Gastrocnemius medialis (tissue), 4 donors: Measurements from ENCODE around the gene WDR45.

Source experiments
- CTCF ChIP-seq, 5 experiments: fragments of 450-650 bp in 3 of 5; fragments of 200-600 bp in 2 of 5; sonication (generic) in 2 of 5; IDR thresholded peaks in 4 of 5; conservative IDR thresholded peaks in 1 of 5; 1 replicate in 4 of 5; 2 replicates in 1 of 5; pipeline ENCODE4 v1.5.1; 2016 to 2019; ENCODE audit warnings: antibody characterized with exemption in 5 of 5, mild to moderate bottlenecking in 3 of 5, moderate library complexity in 3 of 5
- POLR2A ChIP-seq, 2 donors: fragments of 450-650 bp; IDR thresholded peaks; one replicate each; pipeline ENCODE4 v1.6.1; 2017; ENCODE audit warnings: antibody characterized with exemption in 2 of 2, mild to moderate bottlenecking in 2 of 2, moderate library complexity in 2 of 2

GRCh38 chrX:49054073-49054762, 25.5 kb downstream of the WDR45 start:
- TF ChIP-seq CTCF (IDR thresholded peaks at IDR 0.05 in 4 of 5, conservative IDR thresholded peaks at IDR 0.05 in 1 of 5) (no peak), POLR2A (IDR thresholded peaks at IDR 0.05) (no peak)
